GM06990 (cell line): ENCODE results near the gene SDK1.
"Not testable (repeated sequence)": the region's sequence is repeated elsewhere in the genome, so short reads cannot be mapped to it uniquely, and the experiment has no call there.

ENCODE experiments used
- DNase-seq: peaks from one replicate; pipeline ENCODE4 v3.0.0-alpha.2; 2011; ENCODE audit not compliant: insufficient read length; ENCODE audit errors: extremely low read depth
- H3K27me3 ChIP-seq: replicated peaks from 2 replicates; pipeline ENCODE4 v1.6.0; 2011; ENCODE audit warnings: low read length; ENCODE audit not compliant: control insufficient read depth, insufficient read depth
- H3K36me3 ChIP-seq: 2 replicates; pipeline ENCODE4 v1.5.1; 2011; ENCODE audit warnings: low read length; ENCODE audit not compliant: control insufficient read depth, insufficient read depth
- H3K4me3 ChIP-seq: replicated peaks from 2 replicates; pipeline ENCODE4 v1.5.1; 2011; ENCODE audit warnings: low read depth, mild to moderate bottlenecking, control low read depth, low read length
- CTCF ChIP-seq: IDR thresholded peaks from 2 replicates; pipeline ENCODE4 v1.5.1; 2011; ENCODE audit warnings: low read length, control low read depth, mild to moderate bottlenecking, inconsistent platforms; ENCODE audit not compliant: insufficient read depth, poor library complexity, severe bottlenecking

SDK1 gene

GRCh38 chr7:4236389-4236788 is 935.3 kb downstream of the SDK1 start:
- no peak for DNase-seq
- Histone ChIP-seq H3K4me3 (no peak overlapping the region), H3K36me3 (no peaks in the 10 kb centered on the region), H3K27me3 (no peaks in the 10 kb centered on the region)
- no peak for TF ChIP-seq CTCF

GRCh38 chr7:4236873-4237272 is 935.8 kb downstream of the SDK1 start:
- not testable (repeated sequence) for DNase-seq, H3K36me3 ChIP-seq, H3K27me3 ChIP-seq, H3K4me3 ChIP-seq

- no peak for DNase-seq
- H3K27me3 ChIP-seq, result no peaks in the 10 kb centered on the region
- no peaks in the 10 kb centered on the region for H3K36me3 ChIP-seq
- no peak for TF ChIP-seq CTCF
- H3K4me3 ChIP-seq, result no peak overlapping the region
Observed at GRCh38 chr7:4237296-4238235, 936.5 kb downstream of the SDK1 start.

GRCh38 chr7:4238861-4239260 is 937.8 kb downstream of the SDK1 start:
- no peak overlapping the region for H3K4me3 ChIP-seq
- no peak for DNase-seq
- no peaks in the 10 kb centered on the region for H3K36me3 ChIP-seq
- no peak for TF ChIP-seq CTCF
- H3K27me3 ChIP-seq, result no peaks in the 10 kb centered on the region

- TF ChIP-seq CTCF, result no peak
- Histone ChIP-seq H3K36me3 (no peaks in the 10 kb centered on the region), H3K4me3 (no peak overlapping the region), H3K27me3 (no peaks in the 10 kb centered on the region)
- DNase-seq, result no peak
Observed at GRCh38 chr7:4240042-4240441, 939.0 kb downstream of the SDK1 start.

GRCh38 chr7:4240520-4241303 is 939.7 kb downstream of the SDK1 start:
- H3K36me3 ChIP-seq, result no peaks in the 10 kb centered on the region
- TF ChIP-seq CTCF, result no peak
- no peak for DNase-seq
- no peaks in the 10 kb centered on the region for H3K27me3 ChIP-seq
- H3K4me3 ChIP-seq, result no peak overlapping the region
